ENCODE results near the gene ICOS. TPM values are rescaled to one million over a fixed set of nuclear protein-coding genes. Genes with fewer than 3 reads are reported as not detected.

Gene ICOS
- total and polyA plus RNA-seq, 2 of the 8 experiments (the other 6 are each of a cell fraction or from before 2014, with no cell fraction given) = not detected

DNA sequence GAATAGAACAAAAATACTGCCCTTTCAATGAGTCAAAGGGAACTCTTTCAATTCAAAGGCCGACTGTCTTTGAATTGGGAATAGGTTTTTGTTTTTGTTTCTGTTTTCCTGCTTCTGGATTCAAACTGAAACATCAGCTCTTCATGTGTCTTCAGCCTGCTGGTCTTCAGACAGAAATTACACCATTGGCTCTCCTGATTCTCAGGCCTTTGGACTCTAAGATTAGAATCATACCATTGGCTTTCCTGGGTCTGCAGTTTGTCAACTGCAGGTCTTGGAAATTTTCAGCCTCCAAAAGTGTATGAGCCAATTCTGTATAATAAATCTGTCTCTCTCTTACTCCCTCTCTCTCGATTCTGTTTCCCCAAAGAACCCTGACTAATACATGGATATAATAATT lies 37.9 kb upstream of the ICOS start (continued):
- TF ChIP-seq YY1 (IDR thresholded peaks at IDR 0.05; ENCODE audit: low read depth, low read length) (no peak), GTF2F1 (IDR thresholded peaks at IDR 0.05; ENCODE audit: borderline replicate concordance, low read depth, low read length) (no peak), GABPA (IDR thresholded peaks at IDR 0.05; ENCODE audit: borderline replicate concordance, insufficient read depth, low read length) (no peak), CTBP2 (IDR thresholded peaks at IDR 0.05; ENCODE audit: borderline replicate concordance, insufficient read depth, insufficient read length, low read length) (no peak), TAF7 (optimal IDR thresholded peaks at IDR 0.05; ENCODE audit: borderline replicate concordance, low read depth, low read length) (no peak)

Measured in H1 (cell line).